SK-N-SH (cell line): ENCODE data around the gene DAGLB. TPM values are rescaled to one million over a fixed set of nuclear protein-coding genes. Genes with fewer than 3 reads are reported as not detected.

ENCODE experiments used
- CTCF ChIA-PET: fragments of 300-600, 350-600 bp; formaldehyde crosslinking; extraction: SDS; loops from one replicate; lab custom pipeline; 2021; lab: Yijun Ruan, JAX
- POLR2A ChIA-PET: fragments of 350-600 bp; sonication (Branson Sonifier 250); formaldehyde crosslinking; extraction: SDS; loops from one replicate; lab custom pipeline; 2020; ENCODE audit warnings: antibody characterized with exemption, inconsistent platforms; lab: Yijun Ruan, JAX
- DNase-seq: peaks from one replicate; pipeline ENCODE4 v3.0.0; 2012
- H2AFZ ChIP-seq: fragments of 200-600 bp; sonication (generic); 2 replicates; pipeline ENCODE4 v1.8.1; 2016; ENCODE audit warnings: antibody characterized with exemption, mild to moderate bottlenecking, low read depth
- H3F3A ChIP-seq: fragments of 200-600 bp; sonication (generic); replicated peaks from 2 replicates; pipeline ENCODE3; 2016; ENCODE audit warnings: antibody characterized with exemption, mild to moderate bottlenecking; ENCODE audit not compliant: insufficient read depth
- H3K27ac ChIP-seq, 2 experiments: fragments of 200-500 bp in 1 of 2; fragments of 200-600 bp in 1 of 2; sonication (Bioruptor generic) in 1 of 2; sonication (generic), shearing (Covaris generic) in 1 of 2; 2 replicates each; pipeline versions ENCODE4 v1.5.1 to v1.6.1; 2014 to 2016; ENCODE audit warnings: low read depth in 2 of 2, inconsistent platforms in 1 of 2, low read length in 1 of 2, mild to moderate bottlenecking in 1 of 2, mixed read lengths in 1 of 2
- H3K27me3 ChIP-seq: fragments of 200-600 bp; sonication (generic), shearing (Covaris generic); 2 replicates; pipeline ENCODE4 v1.6.1; 2016; ENCODE audit warnings: mixed run types; ENCODE audit not compliant: insufficient read depth
- H3K36me3 ChIP-seq, 2 experiments: fragments of 200-500 bp in 1 of 2; fragments of 200-600 bp in 1 of 2; sonication (Bioruptor generic) in 1 of 2; sonication (generic) in 1 of 2; replicated peaks in 1 of 2; 2 replicates each; pipeline versions ENCODE3 to v1.5.1; 2014 to 2016; ENCODE audit warnings: low read length in 1 of 2, mild to moderate bottlenecking in 1 of 2; ENCODE audit not compliant: insufficient read depth in 2 of 2, control insufficient read depth in 1 of 2
- H3K4me1 ChIP-seq, 2 experiments: fragments of 200-500 bp in 1 of 2; fragments of 200-600 bp in 1 of 2; sonication (Bioruptor generic) in 1 of 2; sonication (generic), shearing (Covaris generic) in 1 of 2; 2 replicates each; pipeline versions ENCODE4 v1.5.1 to v1.6.1; 2014 to 2016; ENCODE audit warnings: low read depth in 1 of 2, low read length in 1 of 2, mixed run types in 1 of 2; ENCODE audit not compliant: insufficient read depth in 2 of 2, control insufficient read depth in 1 of 2
- H3K4me2 ChIP-seq: fragments of 200-600 bp; sonication (generic), shearing (Covaris generic); 2 replicates; pipeline ENCODE4 v1.6.1; 2017; ENCODE audit warnings: mixed run types
- H3K4me3 ChIP-seq, 2 experiments: fragments of 200-500 bp in 1 of 2; fragments of 200-600 bp in 1 of 2; sonication (Bioruptor generic) in 1 of 2; sonication (generic), shearing (Covaris generic) in 1 of 2; 2 replicates each; pipeline versions ENCODE4 v1.5.1 to v1.8.1; 2014 to 2016; ENCODE audit warnings: low read depth in 2 of 2, inconsistent platforms in 1 of 2, low read length in 1 of 2, mild to moderate bottlenecking in 1 of 2, mixed read lengths in 1 of 2, moderate library complexity in 1 of 2
- H3K79me2 ChIP-seq: fragments of 200-600 bp; sonication (generic); 2 replicates; pipeline ENCODE4 v1.8.1; 2017; ENCODE audit warnings: mild to moderate bottlenecking; ENCODE audit not compliant: insufficient read depth
- H3K9ac ChIP-seq: fragments of 200-600 bp; sonication (generic); 2 replicates; pipeline ENCODE4 v1.6.1; 2017; ENCODE audit warnings: mixed run types
- H3K9me2 ChIP-seq: fragments of 200-600 bp; sonication (generic); 2 replicates; pipeline ENCODE4 v1.6.1; 2017; ENCODE audit warnings: mixed run types
- H3K9me3 ChIP-seq: fragments of 200-600 bp; sonication (generic); 2 replicates; pipeline ENCODE4 v1.6.1; 2017; ENCODE audit warnings: mixed run types, mild to moderate bottlenecking, moderate library complexity
- H4K20me1 ChIP-seq: fragments of 200-600 bp; sonication (generic); 2 replicates; pipeline ENCODE4 v1.6.1; 2017; ENCODE audit warnings: mild to moderate bottlenecking, mixed run types; ENCODE audit not compliant: insufficient read depth
- CHD2 ChIP-seq: fragments of 150-350 bp; IDR thresholded peaks from 2 replicates; pipeline ENCODE4 v1.6.1; 2018; ENCODE audit warnings: low read length; ENCODE audit not compliant: partially characterized antibody
- RAD21 ChIP-seq: IDR thresholded peaks from 2 replicates; pipeline ENCODE4 v1.6.1; 2012; ENCODE audit warnings: mild to moderate bottlenecking, low read length
- WGBS: methylation state at CpG from one replicate; pipeline ENCODE4 v1.1.6; 2017; ENCODE audit warnings: low lambda C conversion rate; 5-methylcytosine and 5-hydroxymethylcytosine counted together
- polyA plus RNA-seq, 3 experiments: library from polyadenylated mRNA; depleted of rRNA; stranded (reverse); fragments of >200 nt; gene quantifications; 2 replicates each; pipeline ENCODE4 v1.2.3, GENCODE V29; 2012
- TF ChIP-seq, protein P1 (sequence below): IDR thresholded peaks from 2 replicates; pipeline ENCODE4 v1.6.1; 2012; ENCODE audit warnings: mild to moderate bottlenecking, low read depth, low read length, moderate library complexity
- TF ChIP-seq, protein P2 (sequence below): IDR thresholded peaks from 2 replicates; pipeline ENCODE4 v1.4.0; 2012; ENCODE audit warnings: low read depth, borderline replicate concordance
- TF ChIP-seq, protein P3 (sequence below): fragments of 200-600 bp; sonication (generic); IDR thresholded peaks from 2 replicates; pipeline ENCODE4 v1.6.1; 2017; ENCODE audit warnings: antibody characterized with exemption, mild to moderate bottlenecking, moderate library complexity

DAGLB gene
- polyA plus RNA-seq, 1 of the 3 experiments (the other 2 are of a cell fraction): 24.1 TPM

DNA sequence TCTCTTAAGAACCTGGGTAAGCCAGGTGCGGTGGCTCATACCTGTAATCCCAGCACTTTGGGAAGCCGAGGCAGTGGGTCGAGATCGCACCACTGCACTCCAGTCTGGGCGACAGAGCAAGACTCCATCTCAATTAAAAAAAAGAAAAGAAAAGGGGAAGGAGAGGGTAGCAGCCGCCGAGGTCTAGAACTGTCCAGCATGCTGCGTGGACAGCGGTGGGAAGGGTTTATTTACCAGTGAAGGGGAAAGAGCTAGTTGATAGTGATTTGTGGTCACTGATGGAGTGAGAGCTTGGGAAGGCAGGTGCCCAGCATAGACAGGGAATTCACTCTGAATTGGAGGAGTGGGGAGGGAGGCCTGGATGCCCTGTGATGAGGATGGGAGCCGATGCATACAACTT, 43.4 kb upstream of the DAGLB start:
- no peak overlapping the region for H3K4me3 ChIP-seq
- no peaks in the 10 kb centered on the region for H3K36me3 ChIP-seq
- ChIA-PET POLR2A (no interaction called here), CTCF (interaction anchor here (1.9 kb wide), 1 partner anchor 25 kb away, joined by 4 read pairs; no protein-coding TSS in a partner anchor)
- H3K4me1 ChIP-seq: peaks cover 0 to 10% of the 10 kb centered on the region in 2 experiments; a peak in 1 of 4 replicates
- no peak overlapping the region for H3K4me2 ChIP-seq
- H3K9ac ChIP-seq: no peak overlapping the region
- 0 out of 2 replicates have a peak, but pooled peaks cover 6% of the 10 kb centered on the region for H3K9me3 ChIP-seq
- H4K20me1 ChIP-seq: no peaks in the 10 kb centered on the region
- no peak for DNase-seq
- H3F3A ChIP-seq: peaks cover 5% of the 10 kb centered on the region
- no peaks in the 10 kb centered on the region for H3K27me3 ChIP-seq
- no peaks in the 10 kb centered on the region for H3K9me2 ChIP-seq
- H2AFZ ChIP-seq: no peak overlapping the region
- no peaks in the 10 kb centered on the region for H3K79me2 ChIP-seq
- WGBS: 77% methylated on average over 10 of the region's 10 CpGs
- TF ChIP-seq, protein P1, sequence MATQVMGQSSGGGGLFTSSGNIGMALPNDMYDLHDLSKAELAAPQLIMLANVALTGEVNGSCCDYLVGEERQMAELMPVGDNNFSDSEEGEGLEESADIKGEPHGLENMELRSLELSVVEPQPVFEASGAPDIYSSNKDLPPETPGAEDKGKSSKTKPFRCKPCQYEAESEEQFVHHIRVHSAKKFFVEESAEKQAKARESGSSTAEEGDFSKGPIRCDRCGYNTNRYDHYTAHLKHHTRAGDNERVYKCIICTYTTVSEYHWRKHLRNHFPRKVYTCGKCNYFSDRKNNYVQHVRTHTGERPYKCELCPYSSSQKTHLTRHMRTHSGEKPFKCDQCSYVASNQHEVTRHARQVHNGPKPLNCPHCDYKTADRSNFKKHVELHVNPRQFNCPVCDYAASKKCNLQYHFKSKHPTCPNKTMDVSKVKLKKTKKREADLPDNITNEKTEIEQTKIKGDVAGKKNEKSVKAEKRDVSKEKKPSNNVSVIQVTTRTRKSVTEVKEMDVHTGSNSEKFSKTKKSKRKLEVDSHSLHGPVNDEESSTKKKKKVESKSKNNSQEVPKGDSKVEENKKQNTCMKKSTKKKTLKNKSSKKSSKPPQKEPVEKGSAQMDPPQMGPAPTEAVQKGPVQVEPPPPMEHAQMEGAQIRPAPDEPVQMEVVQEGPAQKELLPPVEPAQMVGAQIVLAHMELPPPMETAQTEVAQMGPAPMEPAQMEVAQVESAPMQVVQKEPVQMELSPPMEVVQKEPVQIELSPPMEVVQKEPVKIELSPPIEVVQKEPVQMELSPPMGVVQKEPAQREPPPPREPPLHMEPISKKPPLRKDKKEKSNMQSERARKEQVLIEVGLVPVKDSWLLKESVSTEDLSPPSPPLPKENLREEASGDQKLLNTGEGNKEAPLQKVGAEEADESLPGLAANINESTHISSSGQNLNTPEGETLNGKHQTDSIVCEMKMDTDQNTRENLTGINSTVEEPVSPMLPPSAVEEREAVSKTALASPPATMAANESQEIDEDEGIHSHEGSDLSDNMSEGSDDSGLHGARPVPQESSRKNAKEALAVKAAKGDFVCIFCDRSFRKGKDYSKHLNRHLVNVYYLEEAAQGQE: 0 out of 2 replicates have a peak, but pooled peaks have one; percentile 10
- TF ChIP-seq RAD21: no peak
- H3K27ac ChIP-seq: no peak overlapping the region

DNA sequence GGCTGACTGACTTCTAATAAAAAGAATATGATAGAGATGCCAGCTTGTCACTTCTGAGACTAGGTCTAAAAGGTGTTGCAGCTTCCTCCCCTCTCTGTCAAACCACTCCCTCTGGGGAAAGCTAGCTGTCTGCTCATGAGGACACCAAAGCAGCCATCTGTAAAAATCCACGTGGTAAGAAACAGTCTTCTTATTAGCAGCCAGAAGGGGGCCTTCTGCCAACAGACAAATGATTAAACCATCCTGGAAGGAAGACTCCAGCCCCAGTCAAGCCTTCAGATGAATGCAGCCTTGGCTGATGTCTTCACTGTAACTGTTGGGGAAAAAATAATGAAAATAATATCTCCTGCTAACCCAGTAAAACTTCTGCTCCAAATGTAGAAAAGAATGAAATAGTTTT, 41.9 kb upstream of the DAGLB start:
- no peaks in the 10 kb centered on the region for H3K36me3 ChIP-seq
- H3K9ac ChIP-seq: no peak overlapping the region
- TF ChIP-seq, protein P2, sequence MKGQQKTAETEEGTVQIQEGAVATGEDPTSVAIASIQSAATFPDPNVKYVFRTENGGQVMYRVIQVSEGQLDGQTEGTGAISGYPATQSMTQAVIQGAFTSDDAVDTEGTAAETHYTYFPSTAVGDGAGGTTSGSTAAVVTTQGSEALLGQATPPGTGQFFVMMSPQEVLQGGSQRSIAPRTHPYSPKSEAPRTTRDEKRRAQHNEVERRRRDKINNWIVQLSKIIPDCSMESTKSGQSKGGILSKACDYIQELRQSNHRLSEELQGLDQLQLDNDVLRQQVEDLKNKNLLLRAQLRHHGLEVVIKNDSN: no peak
- TF ChIP-seq, protein P3, sequence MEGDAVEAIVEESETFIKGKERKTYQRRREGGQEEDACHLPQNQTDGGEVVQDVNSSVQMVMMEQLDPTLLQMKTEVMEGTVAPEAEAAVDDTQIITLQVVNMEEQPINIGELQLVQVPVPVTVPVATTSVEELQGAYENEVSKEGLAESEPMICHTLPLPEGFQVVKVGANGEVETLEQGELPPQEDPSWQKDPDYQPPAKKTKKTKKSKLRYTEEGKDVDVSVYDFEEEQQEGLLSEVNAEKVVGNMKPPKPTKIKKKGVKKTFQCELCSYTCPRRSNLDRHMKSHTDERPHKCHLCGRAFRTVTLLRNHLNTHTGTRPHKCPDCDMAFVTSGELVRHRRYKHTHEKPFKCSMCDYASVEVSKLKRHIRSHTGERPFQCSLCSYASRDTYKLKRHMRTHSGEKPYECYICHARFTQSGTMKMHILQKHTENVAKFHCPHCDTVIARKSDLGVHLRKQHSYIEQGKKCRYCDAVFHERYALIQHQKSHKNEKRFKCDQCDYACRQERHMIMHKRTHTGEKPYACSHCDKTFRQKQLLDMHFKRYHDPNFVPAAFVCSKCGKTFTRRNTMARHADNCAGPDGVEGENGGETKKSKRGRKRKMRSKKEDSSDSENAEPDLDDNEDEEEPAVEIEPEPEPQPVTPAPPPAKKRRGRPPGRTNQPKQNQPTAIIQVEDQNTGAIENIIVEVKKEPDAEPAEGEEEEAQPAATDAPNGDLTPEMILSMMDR: peak; percentile 22; the same call in 1 of the 2 replicates
- TF ChIP-seq CHD2: no peak
- H3K79me2 ChIP-seq: 0 out of 2 replicates have a peak, but pooled peaks cover 2% of the 10 kb centered on the region
- no peaks in the 10 kb centered on the region for H3K9me2 ChIP-seq
- ChIA-PET CTCF (no interaction called here), POLR2A (no interaction called here)
- H2AFZ ChIP-seq: no peak overlapping the region
- no peak overlapping the region for H3K4me2 ChIP-seq
- H3K9me3 ChIP-seq: 0 out of 2 replicates have a peak, but pooled peaks cover 6% of the 10 kb centered on the region
- WGBS: 0% methylated on average over 1 of the region's 1 CpG
- no peak for DNase-seq
- no peak overlapping the region for H3K4me3 ChIP-seq
- H3K27me3 ChIP-seq: no peaks in the 10 kb centered on the region
- no peak overlapping the region for H3K27ac ChIP-seq
- H4K20me1 ChIP-seq: no peaks in the 10 kb centered on the region
- H3F3A ChIP-seq: no peaks in the 10 kb centered on the region
- H3K4me1 ChIP-seq: peaks cover 0 to 2% of the 10 kb centered on the region in 2 experiments; a peak in 2 of 4 replicates
